ENCODE measurements around the gene FBH1.
"Not testable (repeated sequence)": the region's sequence is repeated elsewhere in the genome, so short reads cannot be mapped to it uniquely, and the experiment has no call there.

Gene FBH1

DNA sequence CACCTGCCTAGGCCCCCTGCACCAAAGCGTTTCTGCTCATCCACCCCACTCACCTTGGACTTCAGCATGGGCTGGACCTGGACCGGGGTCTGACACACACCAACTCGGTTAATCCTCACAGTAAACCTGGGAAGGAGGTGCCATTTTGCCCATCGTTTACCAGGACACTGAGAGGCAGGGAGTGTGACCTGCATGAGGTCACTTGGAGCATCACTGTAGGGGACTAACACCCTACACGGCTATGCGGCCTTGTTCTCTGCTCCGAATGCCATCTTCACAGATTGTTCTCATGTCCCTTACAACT, 33.4 kb upstream of the FBH1 start:
- FAIRE-seq (no peak), DNase-seq (ENCODE audit: insufficient read length, low spot score) (no peak)
- TF ChIP-seq PAX5 (IDR thresholded peaks at IDR 0.05; ENCODE audit: insufficient read depth, low read length, severe bottlenecking) (no peak), POU2F2 (IDR thresholded peaks at IDR 0.05; ENCODE audit: low read depth, low read length) (no peak), POLR2AphosphoS5 (IDR thresholded peaks at IDR 0.05; ENCODE audit: low read depth, low read length) (no peak), POLR2A (IDR thresholded peaks at IDR 0.05; ENCODE audit: low read depth, low read length) (no peak)

DNA sequence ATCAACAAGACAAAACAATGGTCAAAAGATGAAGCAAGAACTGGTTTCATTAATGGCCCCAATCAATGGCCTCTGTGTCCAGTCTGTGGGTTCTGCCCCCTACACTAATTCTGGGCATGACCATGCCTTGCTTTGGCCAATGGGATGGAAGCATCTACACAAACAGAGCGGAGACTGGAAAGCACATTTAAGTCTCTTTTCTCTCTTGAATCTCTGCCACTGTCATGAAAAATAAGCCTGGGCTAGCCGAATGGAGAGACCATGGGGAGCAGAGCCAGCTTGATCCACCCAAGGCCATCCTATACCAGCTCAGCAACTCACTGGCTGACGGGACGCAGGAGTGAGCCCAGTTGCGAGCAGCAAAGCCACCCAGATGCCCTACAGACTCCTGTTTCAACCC, 31.2 kb upstream of the FBH1 start:
- FAIRE-seq = no peak
- TF ChIP-seq POLR2AphosphoS5 (IDR thresholded peaks at IDR 0.05; ENCODE audit: low read depth, low read length) (no peak), TAF1 (IDR thresholded peaks at IDR 0.05; ENCODE audit: low read depth, low read length) (no peak), POU2F2 (IDR thresholded peaks at IDR 0.05; ENCODE audit: low read depth, low read length) (no peak), PAX5 (IDR thresholded peaks at IDR 0.05; ENCODE audit: insufficient read depth, low read length, severe bottlenecking) (no peak), SPI1 (IDR thresholded peaks at IDR 0.05; ENCODE audit: low read depth, low read length) (no peak), POLR2A (IDR thresholded peaks at IDR 0.05; ENCODE audit: low read depth, low read length) (no peak)
- no peak for DNase-seq (ENCODE audit: insufficient read length, low spot score)

DNA sequence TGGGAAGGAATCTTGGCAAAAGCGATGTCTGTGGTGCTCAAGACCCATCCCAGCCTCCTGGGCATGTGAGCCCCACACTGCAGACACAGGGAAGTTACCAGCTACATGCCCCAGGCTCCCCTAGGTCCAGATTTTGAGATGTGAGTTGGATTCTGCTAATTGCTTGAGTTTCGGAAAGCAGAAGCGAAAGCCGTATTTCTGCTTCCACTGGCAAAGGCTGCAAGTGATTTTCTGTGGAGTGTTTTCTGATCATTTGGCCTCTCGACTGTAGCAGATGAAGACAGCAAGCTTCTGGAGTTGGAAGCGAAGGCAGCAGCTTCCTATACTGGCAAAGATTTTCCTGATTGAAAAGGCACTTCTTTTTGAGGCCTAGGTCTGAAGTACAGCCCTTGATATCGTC, 30.0 kb upstream of the FBH1 start:
- TF ChIP-seq PAX5 (IDR thresholded peaks at IDR 0.05; ENCODE audit: insufficient read depth, low read length, severe bottlenecking) (no peak), SPI1 (IDR thresholded peaks at IDR 0.05; ENCODE audit: low read depth, low read length) (peak; percentile 61; the same call in 1 of the 2 replicates)
- FAIRE-seq (no peak), DNase-seq (ENCODE audit: insufficient read length, low spot score) (no peak)

DNA sequence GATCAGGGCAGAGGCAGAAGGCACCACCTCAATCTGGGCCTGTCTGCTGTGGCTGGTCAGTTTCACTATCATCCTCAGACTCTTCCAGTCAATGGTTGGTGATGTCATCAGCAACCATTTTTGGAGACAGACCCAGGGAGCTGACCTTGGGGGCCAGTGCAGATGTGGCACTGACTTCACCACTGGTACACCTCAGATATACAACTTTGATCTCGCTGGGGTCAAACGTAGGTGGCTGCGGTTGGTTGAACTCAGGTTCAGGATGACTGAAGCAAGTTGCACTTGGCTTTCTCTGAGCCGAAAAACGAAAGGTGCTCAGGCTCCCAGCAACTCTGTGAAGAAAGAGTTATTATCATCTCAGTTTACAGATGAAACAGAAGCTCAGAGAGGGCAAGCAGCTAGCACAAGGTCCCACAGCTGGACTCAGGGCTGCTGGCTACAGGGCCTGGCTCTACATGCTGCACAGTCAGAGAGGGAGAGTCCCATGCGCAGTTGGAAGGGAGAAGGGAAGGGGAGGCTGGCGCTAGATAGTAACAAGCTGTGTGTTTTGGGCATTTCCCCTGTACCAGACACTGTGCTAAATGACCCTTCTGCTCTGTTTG, 27.6 kb upstream of the FBH1 start:
- peak; percentile 98 for FAIRE-seq
- DNase-seq (ENCODE audit: insufficient read length, low spot score) = peak; percentile 60
- TF ChIP-seq POLR2A (IDR thresholded peaks at IDR 0.05; ENCODE audit: low read depth, low read length) (no peak), POLR2AphosphoS5 (IDR thresholded peaks at IDR 0.05; ENCODE audit: low read depth, low read length) (no peak), SPI1 (IDR thresholded peaks at IDR 0.05; ENCODE audit: low read depth, low read length) (no peak), PAX5 (IDR thresholded peaks at IDR 0.05; ENCODE audit: insufficient read depth, low read length, severe bottlenecking) (peak; percentile 99), TAF1 (IDR thresholded peaks at IDR 0.05; ENCODE audit: low read depth, low read length) (no peak), POU2F2 (IDR thresholded peaks at IDR 0.05; ENCODE audit: low read depth, low read length) (peak; percentile 84)

DNA sequence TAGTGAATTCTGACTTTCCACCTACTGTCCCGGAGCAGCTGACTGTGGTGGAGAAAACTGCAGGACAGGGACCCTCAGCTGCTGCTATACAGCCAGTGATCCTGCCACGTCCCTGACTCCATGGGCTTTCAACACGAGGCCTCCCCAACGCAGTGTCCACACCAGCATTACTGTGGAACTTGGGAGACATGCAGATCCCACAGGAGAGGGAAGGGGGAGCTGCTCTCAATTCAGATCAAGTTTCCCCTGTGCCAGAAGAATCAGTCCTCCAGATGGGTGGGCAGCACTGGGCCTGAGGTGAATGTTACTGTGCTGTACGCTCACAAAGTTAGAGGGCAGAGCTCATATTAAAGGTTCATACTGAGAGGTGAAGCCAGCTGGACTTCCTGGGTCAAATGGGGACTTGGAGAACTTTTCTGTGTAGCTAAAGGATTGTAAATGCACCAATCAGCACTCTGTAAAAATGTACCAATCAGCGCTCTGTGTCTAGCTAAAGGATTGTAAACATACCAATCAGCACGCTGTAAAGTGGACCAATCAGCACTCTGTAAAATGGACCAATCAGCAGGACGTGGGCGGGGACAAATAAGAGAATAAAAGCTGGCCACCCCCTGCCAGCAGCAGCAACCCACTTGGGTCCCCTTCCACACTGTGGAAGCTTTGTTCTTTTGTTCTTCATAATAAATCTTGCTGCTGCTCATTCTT, 26.9 kb upstream of the FBH1 start:
- not testable (repeated sequence) for DNase-seq (ENCODE audit: insufficient read length, low spot score); FAIRE-seq

DNA sequence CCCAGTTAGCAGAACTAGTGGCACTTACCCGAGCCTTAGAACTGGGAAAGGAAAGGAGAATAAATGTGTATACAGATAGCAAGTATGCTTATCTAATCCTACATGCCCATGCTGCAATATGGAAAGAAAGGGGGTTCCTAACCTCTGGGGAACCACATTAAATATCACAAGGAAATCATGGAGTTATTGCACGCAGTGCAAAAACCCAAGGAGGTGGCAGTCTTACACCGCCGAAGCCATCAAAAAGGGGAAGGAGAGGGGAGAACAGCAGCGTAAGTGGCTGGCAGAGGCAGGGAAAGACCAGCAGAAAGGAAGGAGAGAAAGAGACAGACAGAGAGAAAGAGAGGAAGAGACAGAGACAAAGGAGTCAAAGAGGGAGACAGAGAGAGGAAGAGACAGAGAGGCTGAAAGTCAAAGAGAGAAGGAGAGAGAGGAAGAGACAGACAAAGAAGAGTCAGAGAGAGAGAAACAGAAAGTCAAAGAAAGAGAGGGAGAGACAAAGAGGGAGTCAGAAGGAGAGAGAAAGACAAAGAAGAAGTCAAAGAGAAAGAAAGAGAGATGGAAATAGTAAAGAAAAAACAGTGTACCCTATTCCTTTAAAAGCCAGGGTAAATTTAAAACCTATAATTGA, 23.5 kb upstream of the FBH1 start:
- not testable (repeated sequence) for DNase-seq (ENCODE audit: insufficient read length, low spot score); FAIRE-seq

DNA sequence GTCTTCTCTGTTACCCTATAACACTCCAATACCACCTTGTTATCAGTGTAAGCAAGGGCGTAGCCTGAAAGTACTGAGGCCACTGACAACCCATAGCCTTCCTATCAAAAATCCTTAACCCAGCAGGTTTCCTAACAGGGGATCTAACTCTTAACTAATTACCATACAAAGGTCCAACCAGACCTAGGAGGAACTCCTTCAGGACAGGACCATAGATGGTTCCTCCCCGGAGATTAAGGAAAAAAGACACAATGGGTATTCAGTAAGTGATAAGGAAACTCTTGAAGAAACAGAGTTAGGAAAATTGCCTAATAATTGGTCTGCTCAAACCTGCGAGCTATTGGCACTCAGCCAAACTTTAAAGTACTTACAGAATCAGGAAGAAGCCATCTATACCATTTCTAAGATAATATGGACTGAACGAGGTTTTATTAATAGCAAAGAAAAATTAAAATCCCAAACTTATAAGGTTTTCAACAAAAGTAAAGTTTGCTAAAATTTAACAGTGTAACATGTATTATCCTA, 22.9 kb upstream of the FBH1 start:
- not testable (repeated sequence) for DNase-seq (ENCODE audit: insufficient read length, low spot score); FAIRE-seq

DNA sequence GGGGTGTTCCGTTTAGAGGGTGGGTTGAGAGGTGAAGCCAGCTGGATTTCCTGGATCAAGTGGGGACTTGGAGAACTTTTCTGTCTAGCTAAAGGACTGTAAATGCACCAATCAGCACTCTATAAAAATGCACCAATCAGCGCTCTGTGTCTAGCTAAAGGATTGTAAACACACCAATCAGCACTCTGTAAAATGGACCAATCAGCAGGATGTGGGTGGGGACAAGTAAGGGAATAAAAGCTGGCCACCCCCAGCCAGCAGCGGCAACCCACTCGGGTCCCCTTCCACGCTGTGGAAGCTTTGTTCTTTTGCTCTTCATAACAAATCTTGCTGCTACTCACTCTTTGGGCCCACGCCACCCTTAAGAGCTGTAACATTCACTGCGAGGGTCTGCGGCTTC, 21.7 kb upstream of the FBH1 start:
- DNase-seq (ENCODE audit: insufficient read length, low spot score); FAIRE-seq: not testable (repeated sequence)

DNA sequence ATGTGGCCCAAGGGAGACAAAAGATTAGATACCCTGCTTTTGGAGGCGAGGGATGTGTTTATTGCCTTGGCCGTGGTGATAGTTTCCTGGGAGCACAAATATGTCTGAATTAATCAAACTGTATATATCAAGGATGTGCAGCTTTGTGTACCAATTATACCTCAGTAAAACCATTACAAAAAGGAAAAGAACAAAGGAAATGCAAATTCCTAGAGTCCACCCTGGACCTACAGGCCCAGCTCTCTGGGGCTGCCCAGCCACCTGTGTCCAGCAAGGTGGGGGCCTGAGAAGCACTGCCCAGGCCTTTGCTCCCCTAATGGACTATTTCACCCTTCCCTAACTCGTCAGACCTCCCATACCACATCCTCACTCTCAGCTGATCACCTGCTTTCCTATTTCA, 20.9 kb upstream of the FBH1 start:
- TF ChIP-seq SPI1 (IDR thresholded peaks at IDR 0.05; ENCODE audit: low read depth, low read length) (no peak), POU2F2 (IDR thresholded peaks at IDR 0.05; ENCODE audit: low read depth, low read length) (no peak), PAX5 (IDR thresholded peaks at IDR 0.05; ENCODE audit: insufficient read depth, low read length, severe bottlenecking) (no peak), TAF1 (IDR thresholded peaks at IDR 0.05; ENCODE audit: low read depth, low read length) (no peak), POLR2AphosphoS5 (IDR thresholded peaks at IDR 0.05; ENCODE audit: low read depth, low read length) (no peak), POLR2A (IDR thresholded peaks at IDR 0.05; ENCODE audit: low read depth, low read length) (no peak)
- no peak for FAIRE-seq
- DNase-seq (ENCODE audit: insufficient read length, low spot score) = no peak

DNA sequence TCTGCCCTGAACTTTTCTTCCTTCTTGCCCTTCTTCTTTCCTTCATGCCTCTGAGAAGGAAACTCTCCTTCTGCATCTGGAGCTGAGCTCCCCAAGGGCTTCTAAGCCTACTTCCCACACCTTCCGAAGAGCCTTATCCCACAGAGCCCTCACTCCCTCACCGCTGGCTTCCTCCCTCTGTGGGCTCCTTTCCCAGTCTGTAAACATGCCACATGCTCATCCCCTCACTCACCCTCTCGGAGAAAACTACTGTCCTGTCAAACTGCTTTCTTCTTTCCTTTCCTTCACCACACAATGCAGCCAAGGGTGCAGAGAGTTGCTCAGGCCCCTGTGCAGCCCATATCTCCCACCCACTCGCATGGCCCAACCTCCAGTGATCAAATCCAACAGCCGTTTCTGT, 18.4 kb upstream of the FBH1 start:
- TF ChIP-seq SPI1 (IDR thresholded peaks at IDR 0.05; ENCODE audit: low read depth, low read length) (no peak), POLR2AphosphoS5 (IDR thresholded peaks at IDR 0.05; ENCODE audit: low read depth, low read length) (no peak)
- DNase-seq (ENCODE audit: insufficient read length, low spot score) (no peak), FAIRE-seq (no peak)

DNA sequence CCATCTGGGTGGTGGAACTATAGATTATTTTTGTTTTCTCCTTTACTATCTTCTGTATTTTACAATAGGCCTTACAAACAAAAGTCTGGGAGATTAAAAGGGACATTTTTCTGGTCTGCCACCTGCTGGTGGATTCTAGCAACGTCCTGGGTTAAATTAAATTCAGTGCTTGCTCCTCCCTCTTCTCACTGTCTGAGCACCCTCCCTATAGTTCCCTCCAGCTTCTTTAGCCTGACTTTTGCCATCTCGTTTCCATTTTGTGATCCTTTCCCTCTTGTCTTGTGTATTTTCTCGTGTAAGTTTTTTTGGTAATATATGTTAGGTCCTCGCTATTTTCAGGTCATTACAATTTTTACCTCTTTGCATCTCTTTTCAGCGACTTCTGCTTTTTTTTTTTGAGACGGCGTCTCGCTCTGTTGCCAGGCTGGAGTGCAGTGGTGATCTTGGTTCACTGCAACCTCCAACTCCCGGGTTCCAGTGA, 16.5 kb upstream of the FBH1 start:
- peak; percentile 78 for FAIRE-seq
- TF ChIP-seq SPI1 (IDR thresholded peaks at IDR 0.05; ENCODE audit: low read depth, low read length) = peak; percentile 72
- TF ChIP-seq POU2F2 (IDR thresholded peaks at IDR 0.05; ENCODE audit: low read depth, low read length) = no peak
- DNase-seq (ENCODE audit: insufficient read length, low spot score) = peak; percentile 70

Measured in GM12891 (cell line).